ENCODE data around the gene DAB2IP.

The DAB2IP gene

DNA sequence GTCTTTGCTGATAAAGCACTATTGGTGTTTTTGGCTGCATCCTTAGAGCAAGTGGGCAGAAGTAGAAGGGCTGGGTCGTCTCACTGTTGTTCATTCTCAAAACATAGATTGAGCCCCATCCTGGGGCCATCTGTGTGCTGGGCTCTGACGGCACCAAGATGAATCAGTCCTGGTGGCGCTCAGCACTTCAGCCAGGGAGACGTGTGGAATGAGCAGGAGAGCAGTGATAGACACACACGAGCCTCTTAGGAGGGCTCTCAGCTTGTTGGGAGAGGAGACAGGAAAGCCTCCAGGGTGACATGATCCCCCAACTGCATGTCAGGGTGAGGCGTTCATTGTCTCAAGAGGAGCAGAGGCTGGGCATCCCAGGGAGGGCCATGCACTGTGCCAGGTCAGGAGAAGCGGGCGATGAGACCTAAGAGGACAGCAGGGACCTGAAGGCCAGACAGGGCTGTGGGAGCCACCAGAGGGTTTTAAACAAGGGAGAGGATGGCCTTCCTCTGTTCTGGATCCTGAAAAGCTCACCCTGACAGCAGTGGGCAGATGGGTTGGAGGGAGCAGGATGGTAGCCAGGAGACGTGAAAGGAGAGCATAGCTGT lies 115.8 kb downstream of the DAB2IP start:
- CTCF ChIA-PET, result no interaction called here
- TF ChIP-seq FOXM1 (IDR thresholded peaks at IDR 0.05; ENCODE audit: borderline replicate concordance) (no peak), ZNF384 (IDR thresholded peaks at IDR 0.05) (no peak), FOXK2 (IDR thresholded peaks at IDR 0.05) (no peak), L3MBTL2 (conservative IDR thresholded peaks at IDR 0.05) (no peak)
- TF ChIP-seq, protein P1, sequence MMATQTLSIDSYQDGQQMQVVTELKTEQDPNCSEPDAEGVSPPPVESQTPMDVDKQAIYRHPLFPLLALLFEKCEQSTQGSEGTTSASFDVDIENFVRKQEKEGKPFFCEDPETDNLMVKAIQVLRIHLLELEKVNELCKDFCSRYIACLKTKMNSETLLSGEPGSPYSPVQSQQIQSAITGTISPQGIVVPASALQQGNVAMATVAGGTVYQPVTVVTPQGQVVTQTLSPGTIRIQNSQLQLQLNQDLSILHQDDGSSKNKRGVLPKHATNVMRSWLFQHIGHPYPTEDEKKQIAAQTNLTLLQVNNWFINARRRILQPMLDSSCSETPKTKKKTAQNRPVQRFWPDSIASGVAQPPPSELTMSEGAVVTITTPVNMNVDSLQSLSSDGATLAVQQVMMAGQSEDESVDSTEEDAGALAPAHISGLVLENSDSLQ (IDR thresholded peaks at IDR 0.05), result no peak
- POLR2A ChIA-PET, result no interaction called here
- no peak for DNase-seq (ENCODE audit: extremely low spot score)

- CTCF ChIA-PET, result no interaction called here
- DNase-seq (ENCODE audit: extremely low spot score), result no peak
- TF ChIP-seq SUZ12 (IDR thresholded peaks at IDR 0.05), result no peak
- TF ChIP-seq TARDBP (IDR thresholded peaks at IDR 0.05), result no peak
- TF ChIP-seq HDGF (IDR thresholded peaks at IDR 0.05; ENCODE audit: borderline replicate concordance), result no peak
- TF ChIP-seq L3MBTL2 (conservative IDR thresholded peaks at IDR 0.05), result no peak
- TF ChIP-seq SP1 (IDR thresholded peaks at IDR 0.05), result no peak
- TF ChIP-seq ELF4 (IDR thresholded peaks at IDR 0.05), result no peak
- no peak for TF ChIP-seq FOXK2 (IDR thresholded peaks at IDR 0.05)
- POLR2A ChIA-PET, result no interaction called here
Observed at GRCh38 chr9:121768416-121769015, 117.1 kb downstream of the DAB2IP start.

- ChIA-PET CTCF (no interaction called here), POLR2A (no interaction called here)
- TF ChIP-seq FOXK2 (IDR thresholded peaks at IDR 0.05) (no peak), CTBP1 (IDR thresholded peaks at IDR 0.05; ENCODE audit: borderline replicate concordance) (no peak), L3MBTL2 (conservative IDR thresholded peaks at IDR 0.05) (no peak), FOXM1 (IDR thresholded peaks at IDR 0.05; ENCODE audit: borderline replicate concordance) (no peak)
- DNase-seq (ENCODE audit: extremely low spot score), result no peak
Observed at GRCh38 chr9:121769939-121770338, 118.5 kb downstream of the DAB2IP start.

DNA sequence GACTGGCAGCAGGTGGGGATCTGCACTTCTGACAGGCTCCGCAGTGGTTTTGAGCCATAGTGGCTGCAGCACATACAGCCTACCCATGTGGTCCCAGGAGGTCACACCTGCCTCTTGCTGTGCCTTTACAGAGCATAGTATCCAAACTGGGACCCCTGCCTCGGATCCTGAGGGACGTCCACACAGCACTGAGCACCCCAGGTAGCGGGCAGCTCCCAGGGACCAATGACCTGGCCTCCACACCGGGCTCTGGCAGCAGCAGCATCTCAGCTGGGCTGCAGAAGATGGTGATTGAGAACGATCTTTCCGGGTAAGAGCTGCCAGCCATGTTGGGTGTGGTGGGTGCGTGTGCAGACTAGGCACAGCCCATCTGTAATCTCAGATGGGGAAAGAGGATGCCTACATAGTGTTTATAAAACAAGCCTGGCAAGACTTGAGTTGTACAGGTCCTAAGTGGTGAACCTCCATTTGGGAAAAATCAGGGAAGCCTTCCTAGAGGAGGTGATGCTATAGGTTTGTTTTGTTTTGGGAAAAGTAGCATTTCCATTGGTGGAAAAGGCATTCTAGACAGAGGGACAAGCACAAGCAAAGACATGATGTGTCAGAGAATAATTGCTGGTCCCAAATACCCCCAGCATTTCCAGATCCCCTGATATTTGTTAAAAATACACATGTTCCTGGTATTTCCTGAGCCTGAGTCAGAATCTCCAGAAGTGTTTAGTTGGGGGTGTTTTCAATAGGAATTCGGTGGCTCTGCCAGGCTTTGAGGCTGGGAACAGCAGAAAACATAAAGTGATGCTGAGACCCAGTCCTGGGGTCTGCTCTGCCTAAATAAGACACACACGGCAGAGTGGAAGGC lies 119.2 kb downstream of the DAB2IP start:
- POLR2A ChIA-PET, result no interaction called here
- CTCF ChIA-PET, result no interaction called here
- DNase-seq (ENCODE audit: extremely low spot score), result no peak

GRCh38 chr9:121771418-121771817 lies 120.0 kb downstream of the DAB2IP start:
- ChIA-PET CTCF (no interaction called here), POLR2A (no interaction called here)
- no peak for DNase-seq (ENCODE audit: extremely low spot score)
- TF ChIP-seq BHLHE40 (IDR thresholded peaks at IDR 0.05; ENCODE audit: borderline replicate concordance) (no peak), SP1 (IDR thresholded peaks at IDR 0.05) (no peak), CTBP1 (IDR thresholded peaks at IDR 0.05; ENCODE audit: borderline replicate concordance) (no peak), ELF4 (IDR thresholded peaks at IDR 0.05) (no peak), FOXA1 (IDR thresholded peaks at IDR 0.05) (no peak), NFRKB (IDR thresholded peaks at IDR 0.05) (no peak), ARNT (IDR thresholded peaks at IDR 0.05) (no peak), L3MBTL2 (conservative IDR thresholded peaks at IDR 0.05) (no peak), LEF1 (IDR thresholded peaks at IDR 0.05; ENCODE audit: borderline replicate concordance) (no peak), FOXM1 (IDR thresholded peaks at IDR 0.05; ENCODE audit: borderline replicate concordance) (no peak), ZNF384 (IDR thresholded peaks at IDR 0.05) (no peak)

More for the DNA sequence above, 119.2 kb downstream of the DAB2IP start:
- no peak for TF ChIP-seq BHLHE40 (IDR thresholded peaks at IDR 0.05; ENCODE audit: borderline replicate concordance)
- no peak for TF ChIP-seq FOXK2 (IDR thresholded peaks at IDR 0.05)
- TF ChIP-seq SP1 (IDR thresholded peaks at IDR 0.05), result no peak
- no peak for TF ChIP-seq ARNT (IDR thresholded peaks at IDR 0.05)
- TF ChIP-seq FOXA1 (IDR thresholded peaks at IDR 0.05), result no peak
- TF ChIP-seq LEF1 (IDR thresholded peaks at IDR 0.05; ENCODE audit: borderline replicate concordance), result no peak
- no peak for TF ChIP-seq ZNF384 (IDR thresholded peaks at IDR 0.05)
- TF ChIP-seq L3MBTL2 (conservative IDR thresholded peaks at IDR 0.05), result no peak
- TF ChIP-seq CTBP1 (IDR thresholded peaks at IDR 0.05; ENCODE audit: borderline replicate concordance), result no peak
- TF ChIP-seq ELF4 (IDR thresholded peaks at IDR 0.05), result no peak
- no peak for TF ChIP-seq HDGF (IDR thresholded peaks at IDR 0.05; ENCODE audit: borderline replicate concordance)
- TF ChIP-seq, protein P1 (IDR thresholded peaks at IDR 0.05), result no peak
- no peak for TF ChIP-seq TARDBP (IDR thresholded peaks at IDR 0.05)
- no peak for TF ChIP-seq NFRKB (IDR thresholded peaks at IDR 0.05)
- TF ChIP-seq FOXM1 (IDR thresholded peaks at IDR 0.05; ENCODE audit: borderline replicate concordance), result no peak
- TF ChIP-seq SUZ12 (IDR thresholded peaks at IDR 0.05), result no peak

GRCh38 chr9:121771851-121772599 lies 120.6 kb downstream of the DAB2IP start:
- ChIA-PET POLR2A (no interaction called here), CTCF (no interaction called here)
- TF ChIP-seq HDGF (IDR thresholded peaks at IDR 0.05; ENCODE audit: borderline replicate concordance), result no peak
- no peak for TF ChIP-seq FOXA1 (IDR thresholded peaks at IDR 0.05)
- TF ChIP-seq BHLHE40 (IDR thresholded peaks at IDR 0.05; ENCODE audit: borderline replicate concordance), result no peak
- no peak for TF ChIP-seq LEF1 (IDR thresholded peaks at IDR 0.05; ENCODE audit: borderline replicate concordance)
- TF ChIP-seq TARDBP (IDR thresholded peaks at IDR 0.05), result no peak
- TF ChIP-seq FOXK2 (IDR thresholded peaks at IDR 0.05), result no peak
- no peak for TF ChIP-seq L3MBTL2 (conservative IDR thresholded peaks at IDR 0.05)
- TF ChIP-seq ARNT (IDR thresholded peaks at IDR 0.05), result no peak
- TF ChIP-seq SP1 (IDR thresholded peaks at IDR 0.05), result no peak
- TF ChIP-seq CTBP1 (IDR thresholded peaks at IDR 0.05; ENCODE audit: borderline replicate concordance), result no peak
- no peak for TF ChIP-seq NFRKB (IDR thresholded peaks at IDR 0.05)

More at GRCh38 chr9:121771851-121772599, 120.6 kb downstream of the DAB2IP start:
- no peak for DNase-seq (ENCODE audit: extremely low spot score)
